ENCODE measurements around the gene CHRD.

DNA sequence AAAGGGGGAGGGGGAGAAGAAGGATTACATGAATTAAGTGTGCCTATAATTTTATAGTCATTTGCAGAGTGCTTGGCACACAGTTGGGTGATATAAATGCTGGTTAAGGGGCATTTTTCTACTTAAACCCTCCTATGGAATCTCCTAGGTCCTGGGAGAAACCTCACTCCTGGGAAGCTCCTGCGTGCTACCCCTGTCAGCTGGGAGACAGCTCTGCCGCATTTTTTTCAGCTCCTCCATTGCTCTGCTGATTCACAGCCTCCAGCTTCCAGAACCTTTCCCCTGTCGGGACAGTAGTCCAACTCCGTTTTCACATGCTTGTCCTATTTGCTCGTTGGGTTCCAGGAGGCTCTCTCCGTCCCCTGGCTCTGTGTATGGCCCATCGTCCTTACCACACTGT, 59.2 kb downstream of the CHRD start:
- TF ChIP-seq, protein P1, sequence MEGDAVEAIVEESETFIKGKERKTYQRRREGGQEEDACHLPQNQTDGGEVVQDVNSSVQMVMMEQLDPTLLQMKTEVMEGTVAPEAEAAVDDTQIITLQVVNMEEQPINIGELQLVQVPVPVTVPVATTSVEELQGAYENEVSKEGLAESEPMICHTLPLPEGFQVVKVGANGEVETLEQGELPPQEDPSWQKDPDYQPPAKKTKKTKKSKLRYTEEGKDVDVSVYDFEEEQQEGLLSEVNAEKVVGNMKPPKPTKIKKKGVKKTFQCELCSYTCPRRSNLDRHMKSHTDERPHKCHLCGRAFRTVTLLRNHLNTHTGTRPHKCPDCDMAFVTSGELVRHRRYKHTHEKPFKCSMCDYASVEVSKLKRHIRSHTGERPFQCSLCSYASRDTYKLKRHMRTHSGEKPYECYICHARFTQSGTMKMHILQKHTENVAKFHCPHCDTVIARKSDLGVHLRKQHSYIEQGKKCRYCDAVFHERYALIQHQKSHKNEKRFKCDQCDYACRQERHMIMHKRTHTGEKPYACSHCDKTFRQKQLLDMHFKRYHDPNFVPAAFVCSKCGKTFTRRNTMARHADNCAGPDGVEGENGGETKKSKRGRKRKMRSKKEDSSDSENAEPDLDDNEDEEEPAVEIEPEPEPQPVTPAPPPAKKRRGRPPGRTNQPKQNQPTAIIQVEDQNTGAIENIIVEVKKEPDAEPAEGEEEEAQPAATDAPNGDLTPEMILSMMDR (IDR thresholded peaks at IDR 0.05): no peak
- no peak for TF ChIP-seq CREB1 (CRISPR knock-in tag; IDR thresholded peaks at IDR 0.05)
- TF ChIP-seq, protein P2, sequence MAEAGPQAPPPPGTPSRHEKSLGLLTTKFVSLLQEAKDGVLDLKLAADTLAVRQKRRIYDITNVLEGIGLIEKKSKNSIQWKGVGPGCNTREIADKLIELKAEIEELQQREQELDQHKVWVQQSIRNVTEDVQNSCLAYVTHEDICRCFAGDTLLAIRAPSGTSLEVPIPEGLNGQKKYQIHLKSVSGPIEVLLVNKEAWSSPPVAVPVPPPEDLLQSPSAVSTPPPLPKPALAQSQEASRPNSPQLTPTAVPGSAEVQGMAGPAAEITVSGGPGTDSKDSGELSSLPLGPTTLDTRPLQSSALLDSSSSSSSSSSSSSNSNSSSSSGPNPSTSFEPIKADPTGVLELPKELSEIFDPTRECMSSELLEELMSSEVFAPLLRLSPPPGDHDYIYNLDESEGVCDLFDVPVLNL (CRISPR knock-in tag; IDR thresholded peaks at IDR 0.05; ENCODE audit: borderline replicate concordance, low read depth): no peak
- TF ChIP-seq, protein P3, sequence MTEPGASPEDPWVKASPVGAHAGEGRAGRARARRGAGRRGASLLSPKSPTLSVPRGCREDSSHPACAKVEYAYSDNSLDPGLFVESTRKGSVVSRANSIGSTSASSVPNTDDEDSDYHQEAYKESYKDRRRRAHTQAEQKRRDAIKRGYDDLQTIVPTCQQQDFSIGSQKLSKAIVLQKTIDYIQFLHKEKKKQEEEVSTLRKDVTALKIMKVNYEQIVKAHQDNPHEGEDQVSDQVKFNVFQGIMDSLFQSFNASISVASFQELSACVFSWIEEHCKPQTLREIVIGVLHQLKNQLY (CRISPR knock-in tag; IDR thresholded peaks at IDR 0.05): no peak
- TF ChIP-seq NFYB (CRISPR knock-in tag; conservative IDR thresholded peaks at IDR 0.05; ENCODE audit: low read depth): no peak
- no peak for TF ChIP-seq ETV6 (CRISPR knock-in tag; IDR thresholded peaks at IDR 0.05)
- TF ChIP-seq NFE2L1 (CRISPR knock-in tag; IDR thresholded peaks at IDR 0.05): no peak
